ENCODE measurements around the gene CRELD1. TPM values are rescaled to one million over a fixed set of nuclear protein-coding genes. Genes with fewer than 3 reads are reported as not detected.
A peak's percentile ranks its signal among the peaks of the same experiment; 100 is the strongest.

CRELD1 gene
- total RNA-seq, 1 experiment from 2014 or later, result 15.5 TPM

GRCh38 chr3:9947025-9947995 is 13.7 kb downstream of the CRELD1 start:
- no peak overlapping the region for H3K14ac ChIP-seq (ENCODE audit: insufficient read depth, low read length)
- H3K9ac ChIP-seq (ENCODE audit: extremely low read depth, insufficient read length, low read length), result no peak overlapping the region
- no peak overlapping the region for H2BK20ac ChIP-seq (ENCODE audit: low read depth, low read length, poor library complexity, severe bottlenecking)
- peak overlapping the region; percentile 37 for H3K4me2 ChIP-seq (ENCODE audit: insufficient read depth, insufficient read length, low read length)
- Mint-ChIP-seq H3K36me3 (ENCODE audit: insufficient read depth in 1 of 3, low read depth in 3 of 3) (peaks cover 2 to 17% (median 9%) of the 10 kb centered on the region in 3 experiments; a peak in 5 of 7 replicates), H3K9me3 (no peaks in the 10 kb centered on the region), H3K27me3 (ENCODE audit: low read depth) (peaks cover 14% of the 10 kb centered on the region), H3K27ac (no peak overlapping the region), H3K4me1 (peaks cover 2 to 12% of the 10 kb centered on the region in 2 experiments; a peak in 3 of 4 replicates), H3K4me3 (peak overlapping the region; percentile 23 to 70; a peak in 2 of 5 replicates)
- H2AK5ac ChIP-seq (ENCODE audit: insufficient read length, low read length), result no peak overlapping the region
- no peaks in the 10 kb centered on the region for H3K79me1 ChIP-seq (ENCODE audit: insufficient read depth, low read depth, low read length, poor library complexity, severe bottlenecking)
- no peak overlapping the region for H2BK12ac ChIP-seq (ENCODE audit: insufficient read length, low read depth, low read length)
- H3K4ac ChIP-seq (ENCODE audit: low read depth, low read length), result no peak overlapping the region
- H3K27me3 ChIP-seq (ENCODE audit: insufficient read depth, low read length), result no peaks in the 10 kb centered on the region
- DNase-seq, result peak; percentile 84
- no peaks in the 10 kb centered on the region for H4K20me1 ChIP-seq (ENCODE audit: control insufficient read depth, insufficient read depth, insufficient read length)
- TF ChIP-seq CTCF (conservative IDR thresholded peaks at IDR 0.05), result peak; percentile 56; the same call in 2 of the 3 replicates
- H4K8ac ChIP-seq (replicated peaks; ENCODE audit: insufficient read length, low read depth, low read length), result no peak overlapping the region
- H3T11ph ChIP-seq (ENCODE audit: low read length), result no peak overlapping the region
- H4K5ac ChIP-seq (ENCODE audit: insufficient read length, low read depth, low read length), result no peak overlapping the region
- no peak overlapping the region for H4K91ac ChIP-seq (ENCODE audit: insufficient read length, low read depth, low read length)
- no peak overlapping the region for H3K23ac ChIP-seq (ENCODE audit: insufficient read length, low read depth, low read length)
- peaks cover 20% of the 10 kb centered on the region for H3K23me2 ChIP-seq (ENCODE audit: insufficient read length, low read depth, low read length, poor library complexity, severe bottlenecking)
- no peak overlapping the region for H3K18ac ChIP-seq (ENCODE audit: insufficient read length, low read depth, low read length)
- no peak overlapping the region for H3K27ac ChIP-seq (ENCODE audit: insufficient read length, low read depth, low read length)
- no peak overlapping the region for H2BK120ac ChIP-seq (ENCODE audit: low read depth, low read length, poor library complexity, severe bottlenecking)
- H2BK15ac ChIP-seq (ENCODE audit: low read depth, low read length), result no peak overlapping the region
- H3K4me1 ChIP-seq (ENCODE audit: insufficient read depth, low read length), result no peaks in the 10 kb centered on the region
- no peaks in the 10 kb centered on the region for H3K9me3 ChIP-seq (ENCODE audit: control insufficient read depth, low read depth, low read length)
- H2AFZ ChIP-seq (ENCODE audit: low read length), result no peak overlapping the region
- no CpG with 5 or more reads among the region's 86 CpGs for WGBS (ENCODE audit: extremely low coverage, insufficient read length, low lambda C conversion rate)
- H3K56ac ChIP-seq (ENCODE audit: insufficient read length, low read depth, low read length), result no peak overlapping the region
- no peak overlapping the region for H2BK5ac ChIP-seq (ENCODE audit: insufficient read length, low read length)
- no peaks in the 10 kb centered on the region for H3K79me2 ChIP-seq (ENCODE audit: insufficient read depth, low read length)
